ENCODE results near the gene TMEM131L.

TMEM131L gene

DNA sequence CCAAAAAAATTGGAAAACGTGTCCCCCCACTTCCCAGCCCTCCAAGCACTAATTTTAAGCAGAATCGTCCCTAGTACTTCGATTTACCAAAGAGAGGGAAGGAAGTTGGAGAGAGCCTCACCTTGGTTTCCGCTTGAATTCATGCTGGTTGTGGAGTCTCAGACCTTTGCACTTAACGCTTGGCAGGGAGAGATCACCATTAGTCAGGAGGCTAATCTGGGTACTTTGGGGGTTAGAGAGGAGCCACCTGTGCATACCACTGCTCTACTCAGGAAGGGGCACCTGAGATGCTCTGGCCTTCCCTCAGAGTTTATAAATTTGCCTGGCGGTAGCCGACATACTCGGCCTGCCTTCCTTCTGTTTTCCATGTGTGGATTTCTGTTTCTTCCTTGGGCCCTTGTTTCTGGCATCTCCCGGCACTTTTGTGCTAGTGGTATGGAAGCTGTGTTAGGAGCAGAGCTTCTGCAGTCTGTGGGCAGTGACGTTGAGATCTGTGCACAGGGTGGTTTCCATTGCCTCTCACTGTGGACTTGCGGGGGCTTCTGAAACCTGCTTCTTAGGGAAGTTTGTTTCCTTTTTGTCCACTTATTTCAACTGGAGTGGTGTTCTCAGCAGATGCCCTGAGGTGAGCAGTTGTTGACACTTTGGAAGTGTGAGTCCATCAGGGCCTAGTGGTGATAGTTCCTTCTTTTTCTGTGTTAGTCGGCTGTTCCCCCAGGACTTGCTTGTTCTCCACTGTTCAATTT is 104.2 kb downstream of the TMEM131L start:
- Histone ChIP-seq H3F3A (ENCODE audit: low read depth) (no peaks in the 10 kb centered on the region), H3K4me2 (ENCODE audit: low read depth, low read length, poor library complexity, severe bottlenecking) (no peak overlapping the region), H3K9me3 (ENCODE audit: insufficient read depth, low read depth, low read length) (no peaks in the 10 kb centered on the region), H3K79me2 (ENCODE audit: insufficient read depth, low read length) (peaks cover 78% of the 10 kb centered on the region), H3K36me3 (ENCODE audit: insufficient read depth, low read length) (peaks cover 64% of the 10 kb centered on the region; the same call in 1 of the 2 replicates), H3K4me3 (ENCODE audit: low read length, poor library complexity, severe bottlenecking) (no peak overlapping the region), H3K27me3 (ENCODE audit: insufficient read depth, low read length, poor library complexity, severe bottlenecking) (no peaks in the 10 kb centered on the region), H3K9me2 (replicated peaks; ENCODE audit: low read depth, low read length) (no peaks in the 10 kb centered on the region), H2AFZ (ENCODE audit: low read length) (no peak overlapping the region), H4K20me1 (ENCODE audit: insufficient read depth, low read length, poor library complexity, severe bottlenecking) (peaks cover 40% of the 10 kb centered on the region), H3K9ac (ENCODE audit: low read depth, low read length, poor library complexity, severe bottlenecking) (no peak overlapping the region), H3K4me1 (ENCODE audit: insufficient read depth, low read length, poor library complexity, severe bottlenecking) (peaks cover 20% of the 10 kb centered on the region)
- no peak for TF ChIP-seq EZH2phosphoT487 (IDR thresholded peaks at IDR 0.05; ENCODE audit: borderline replicate concordance)
- TF ChIP-seq, protein P1, sequence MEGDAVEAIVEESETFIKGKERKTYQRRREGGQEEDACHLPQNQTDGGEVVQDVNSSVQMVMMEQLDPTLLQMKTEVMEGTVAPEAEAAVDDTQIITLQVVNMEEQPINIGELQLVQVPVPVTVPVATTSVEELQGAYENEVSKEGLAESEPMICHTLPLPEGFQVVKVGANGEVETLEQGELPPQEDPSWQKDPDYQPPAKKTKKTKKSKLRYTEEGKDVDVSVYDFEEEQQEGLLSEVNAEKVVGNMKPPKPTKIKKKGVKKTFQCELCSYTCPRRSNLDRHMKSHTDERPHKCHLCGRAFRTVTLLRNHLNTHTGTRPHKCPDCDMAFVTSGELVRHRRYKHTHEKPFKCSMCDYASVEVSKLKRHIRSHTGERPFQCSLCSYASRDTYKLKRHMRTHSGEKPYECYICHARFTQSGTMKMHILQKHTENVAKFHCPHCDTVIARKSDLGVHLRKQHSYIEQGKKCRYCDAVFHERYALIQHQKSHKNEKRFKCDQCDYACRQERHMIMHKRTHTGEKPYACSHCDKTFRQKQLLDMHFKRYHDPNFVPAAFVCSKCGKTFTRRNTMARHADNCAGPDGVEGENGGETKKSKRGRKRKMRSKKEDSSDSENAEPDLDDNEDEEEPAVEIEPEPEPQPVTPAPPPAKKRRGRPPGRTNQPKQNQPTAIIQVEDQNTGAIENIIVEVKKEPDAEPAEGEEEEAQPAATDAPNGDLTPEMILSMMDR (conservative IDR thresholded peaks at IDR 0.05; ENCODE audit: low read length), result no peak

- Histone ChIP-seq H3K9me3 (ENCODE audit: insufficient read depth, low read depth, low read length) (no peaks in the 10 kb centered on the region), H3K27me3 (ENCODE audit: insufficient read depth, low read length, poor library complexity, severe bottlenecking) (no peaks in the 10 kb centered on the region), H4K20me1 (ENCODE audit: insufficient read depth, low read length, poor library complexity, severe bottlenecking) (peaks cover 37% of the 10 kb centered on the region), H3K9ac (ENCODE audit: low read depth, low read length, poor library complexity, severe bottlenecking) (no peak overlapping the region), H3K4me1 (ENCODE audit: insufficient read depth, low read length, poor library complexity, severe bottlenecking) (peaks cover 20% of the 10 kb centered on the region), H3K4me2 (ENCODE audit: low read depth, low read length, poor library complexity, severe bottlenecking) (no peak overlapping the region), H3K4me3 (ENCODE audit: low read length, poor library complexity, severe bottlenecking) (no peak overlapping the region), H2AFZ (ENCODE audit: low read length) (no peak overlapping the region), H3K79me2 (ENCODE audit: insufficient read depth, low read length) (peaks cover 82% of the 10 kb centered on the region), H3K36me3 (ENCODE audit: insufficient read depth, low read length) (peaks cover 64% of the 10 kb centered on the region; the same call in 1 of the 2 replicates), H3K9me2 (replicated peaks; ENCODE audit: low read depth, low read length) (no peaks in the 10 kb centered on the region), H3F3A (ENCODE audit: low read depth) (no peaks in the 10 kb centered on the region)
- TF ChIP-seq, protein P1 (conservative IDR thresholded peaks at IDR 0.05; ENCODE audit: low read length), result no peak
- no peak for TF ChIP-seq EZH2phosphoT487 (IDR thresholded peaks at IDR 0.05; ENCODE audit: borderline replicate concordance)
These were observed 104.9 kb downstream of the TMEM131L start for GRCh38 chr4:153571006-153571545.

DNA sequence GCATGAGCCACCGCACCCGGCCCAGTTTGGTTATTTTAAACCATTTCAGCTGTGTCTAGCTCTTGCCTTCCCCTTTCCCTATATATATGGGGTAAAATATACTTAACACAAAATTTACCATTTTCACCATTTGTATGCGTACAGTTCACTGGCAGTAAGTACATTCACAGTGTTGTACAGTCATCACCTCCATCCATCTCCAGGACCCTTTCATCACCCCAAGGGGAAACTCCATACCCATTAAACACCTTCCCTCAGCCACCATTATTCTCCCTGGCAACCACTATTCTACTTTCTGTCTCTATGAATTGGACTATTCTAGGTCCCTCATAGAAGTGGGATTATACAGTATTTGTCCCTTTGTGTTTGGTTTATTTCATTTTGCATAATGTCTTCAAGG is 106.4 kb downstream of the TMEM131L start:
- H4K20me1 ChIP-seq (ENCODE audit: insufficient read depth, low read length, poor library complexity, severe bottlenecking), result peaks cover 36% of the 10 kb centered on the region

More for the DNA sequence above, 106.4 kb downstream of the TMEM131L start:
- TF ChIP-seq EZH2phosphoT487 (IDR thresholded peaks at IDR 0.05; ENCODE audit: borderline replicate concordance), result no peak
- TF ChIP-seq, protein P1 (conservative IDR thresholded peaks at IDR 0.05; ENCODE audit: low read length), result no peak
- H3K79me2 ChIP-seq (ENCODE audit: insufficient read depth, low read length), result peaks cover 83% of the 10 kb centered on the region
- no peak overlapping the region for H3K4me2 ChIP-seq (ENCODE audit: low read depth, low read length, poor library complexity, severe bottlenecking)
- H3K9ac ChIP-seq (ENCODE audit: low read depth, low read length, poor library complexity, severe bottlenecking), result no peak overlapping the region
- no peaks in the 10 kb centered on the region for H3K27me3 ChIP-seq (ENCODE audit: insufficient read depth, low read length, poor library complexity, severe bottlenecking)
- H3K9me3 ChIP-seq (ENCODE audit: insufficient read depth, low read depth, low read length), result no peaks in the 10 kb centered on the region
- peaks cover 20% of the 10 kb centered on the region for H3K4me1 ChIP-seq (ENCODE audit: insufficient read depth, low read length, poor library complexity, severe bottlenecking)
- no peak overlapping the region for H2AFZ ChIP-seq (ENCODE audit: low read length)
- H3K36me3 ChIP-seq (ENCODE audit: insufficient read depth, low read length), result peaks cover 56% of the 10 kb centered on the region; the same call in 1 of the 2 replicates
- H3K9me2 ChIP-seq (replicated peaks; ENCODE audit: low read depth, low read length), result no peaks in the 10 kb centered on the region
- no peak overlapping the region for H3K4me3 ChIP-seq (ENCODE audit: low read length, poor library complexity, severe bottlenecking)
- no peaks in the 10 kb centered on the region for H3F3A ChIP-seq (ENCODE audit: low read depth)
